ENCODE data around the gene UBL7. TPM values are rescaled to one million over a fixed set of nuclear protein-coding genes. Genes with fewer than 3 reads are reported as not detected.

Gene UBL7
- total RNA-seq, 2 donors from 2014 or later: 25.7 to 47.2 TPM

DNA sequence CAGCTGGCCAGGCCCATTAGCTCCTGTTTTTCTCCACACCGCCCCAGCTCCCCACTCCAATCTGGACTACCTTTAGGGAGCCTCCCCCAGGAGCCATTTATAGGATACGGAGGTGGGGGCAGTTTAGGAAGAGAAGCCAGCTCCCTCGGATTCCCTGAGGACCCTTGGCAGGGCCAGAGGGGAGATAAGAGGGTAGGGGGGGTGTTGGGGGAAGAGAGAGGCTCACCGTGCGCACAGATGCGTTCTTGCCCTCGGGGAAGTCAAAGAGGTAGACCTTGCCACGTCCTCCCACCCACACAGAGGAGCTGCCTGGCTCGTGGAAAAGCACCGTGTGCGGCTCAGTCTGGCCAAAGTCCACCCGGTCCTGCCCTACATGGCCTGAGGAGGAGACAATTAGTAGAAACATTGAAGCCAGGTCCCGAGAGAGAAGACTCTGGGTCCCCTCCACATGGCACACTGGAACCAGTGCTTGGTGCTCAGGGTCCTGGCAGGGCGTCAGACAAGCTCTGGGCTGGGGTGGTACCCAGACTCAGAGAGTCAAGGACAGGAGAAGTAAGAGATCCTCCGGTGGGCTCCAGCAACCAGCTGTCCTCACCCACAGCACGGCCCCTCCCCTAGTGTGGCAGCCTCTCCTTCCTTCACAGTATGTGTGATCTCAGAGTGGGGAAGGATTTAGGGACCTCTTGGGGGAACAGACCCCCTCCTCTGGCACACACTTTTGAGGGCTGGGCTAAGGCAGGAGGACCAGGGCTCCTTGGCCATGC, 42.2 kb downstream of the UBL7 start:
- Histone ChIP-seq H3K4me3 (no peak overlapping the region), H3K36me3 (replicated peaks in 1 of 2; ENCODE audit: insufficient read depth in 1 of 2, low read depth in 2 of 2) (no peaks in the 10 kb centered on the region), H3K4me1 (no peaks in the 10 kb centered on the region), H3K27me3 (no peaks in the 10 kb centered on the region), H3K27ac (no peak overlapping the region), H3K9me3 (no peaks in the 10 kb centered on the region)
- intact Hi-C loops (cut with DNase I): no loop called here
- ATAC-seq (no peak), DNase-seq (no peak)
- 68 to 71% methylated on average over 15 of the region's 16 CpGs for WGBS, 2 donors
- TF ChIP-seq, protein P1, sequence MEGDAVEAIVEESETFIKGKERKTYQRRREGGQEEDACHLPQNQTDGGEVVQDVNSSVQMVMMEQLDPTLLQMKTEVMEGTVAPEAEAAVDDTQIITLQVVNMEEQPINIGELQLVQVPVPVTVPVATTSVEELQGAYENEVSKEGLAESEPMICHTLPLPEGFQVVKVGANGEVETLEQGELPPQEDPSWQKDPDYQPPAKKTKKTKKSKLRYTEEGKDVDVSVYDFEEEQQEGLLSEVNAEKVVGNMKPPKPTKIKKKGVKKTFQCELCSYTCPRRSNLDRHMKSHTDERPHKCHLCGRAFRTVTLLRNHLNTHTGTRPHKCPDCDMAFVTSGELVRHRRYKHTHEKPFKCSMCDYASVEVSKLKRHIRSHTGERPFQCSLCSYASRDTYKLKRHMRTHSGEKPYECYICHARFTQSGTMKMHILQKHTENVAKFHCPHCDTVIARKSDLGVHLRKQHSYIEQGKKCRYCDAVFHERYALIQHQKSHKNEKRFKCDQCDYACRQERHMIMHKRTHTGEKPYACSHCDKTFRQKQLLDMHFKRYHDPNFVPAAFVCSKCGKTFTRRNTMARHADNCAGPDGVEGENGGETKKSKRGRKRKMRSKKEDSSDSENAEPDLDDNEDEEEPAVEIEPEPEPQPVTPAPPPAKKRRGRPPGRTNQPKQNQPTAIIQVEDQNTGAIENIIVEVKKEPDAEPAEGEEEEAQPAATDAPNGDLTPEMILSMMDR (IDR thresholded peaks at IDR 0.05): no peak

DNA sequence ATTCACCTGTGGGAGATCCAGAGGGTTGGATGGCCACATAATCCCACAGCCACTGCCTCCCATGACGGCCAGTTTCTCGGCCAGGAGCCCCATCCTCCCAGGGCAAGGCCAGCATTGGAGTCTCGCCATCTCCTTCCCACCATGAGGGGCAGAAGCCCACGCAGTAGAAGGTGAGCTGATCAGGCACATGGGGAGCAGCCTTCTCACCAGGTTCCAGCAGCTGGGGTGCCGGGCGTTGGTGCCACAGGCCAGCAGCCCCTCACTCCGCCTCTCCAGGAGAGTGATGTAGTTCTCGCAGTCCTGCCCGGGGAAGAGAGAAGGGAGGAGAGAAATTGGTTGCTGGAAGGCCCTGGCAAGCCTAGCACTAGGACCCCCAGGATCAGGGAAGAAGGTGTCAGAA, 43.3 kb downstream of the UBL7 start:
- intact Hi-C loops (cut with DNase I): no loop called here
- H3K4me1 ChIP-seq: no peaks in the 10 kb centered on the region
- no peak overlapping the region for H3K4me3 ChIP-seq
- no peak for TF ChIP-seq POLR2A (IDR thresholded peaks at IDR 0.05)
- TF ChIP-seq, protein P1 (IDR thresholded peaks at IDR 0.05): no peak
- no peaks in the 10 kb centered on the region for H3K9me3 ChIP-seq
- 73 to 93% methylated on average over 5 to 9 of the region's 9 CpGs for WGBS, 2 donors
- H3K36me3 ChIP-seq (replicated peaks in 1 of 2; ENCODE audit: insufficient read depth in 1 of 2, low read depth in 2 of 2): no peaks in the 10 kb centered on the region
- DNase-seq (no peak), ATAC-seq (no peak)
- no peaks in the 10 kb centered on the region for H3K27me3 ChIP-seq
- no peak overlapping the region for H3K27ac ChIP-seq

DNA sequence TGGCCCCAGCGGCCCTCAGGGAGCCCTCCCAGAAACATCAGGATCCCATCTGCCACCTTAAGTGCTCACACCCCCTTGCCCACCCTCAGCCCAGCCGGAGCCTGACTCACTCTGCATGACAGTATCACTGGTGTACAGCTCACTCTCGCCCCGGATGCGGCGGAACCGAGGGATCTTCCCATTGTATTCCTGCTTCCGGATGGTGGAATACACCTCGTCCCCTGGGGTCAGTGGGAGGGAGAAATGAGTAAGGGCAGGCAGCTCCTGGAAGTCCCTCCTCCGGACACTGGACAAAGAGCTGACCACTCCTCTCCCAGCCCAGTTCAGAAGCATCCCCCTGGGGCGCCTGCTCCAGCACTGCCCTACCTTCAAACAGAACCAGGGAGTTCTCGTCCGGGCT, 43.7 kb downstream of the UBL7 start:
- TF ChIP-seq, protein P1 (IDR thresholded peaks at IDR 0.05): no peak
- TF ChIP-seq POLR2A (IDR thresholded peaks at IDR 0.05): no peak
- Histone ChIP-seq H3K4me3 (no peak overlapping the region), H3K27me3 (no peaks in the 10 kb centered on the region), H3K36me3 (replicated peaks in 1 of 2; ENCODE audit: insufficient read depth in 1 of 2, low read depth in 2 of 2) (no peaks in the 10 kb centered on the region), H3K27ac (no peak overlapping the region), H3K4me1 (no peaks in the 10 kb centered on the region), H3K9me3 (no peaks in the 10 kb centered on the region)
- DNase-seq (no peak), ATAC-seq (no peak)
- intact Hi-C loops (cut with DNase I): no loop called here
- WGBS, 2 donors: 85 to 87% methylated on average over 10 to 13 of the region's 13 CpGs

DNA sequence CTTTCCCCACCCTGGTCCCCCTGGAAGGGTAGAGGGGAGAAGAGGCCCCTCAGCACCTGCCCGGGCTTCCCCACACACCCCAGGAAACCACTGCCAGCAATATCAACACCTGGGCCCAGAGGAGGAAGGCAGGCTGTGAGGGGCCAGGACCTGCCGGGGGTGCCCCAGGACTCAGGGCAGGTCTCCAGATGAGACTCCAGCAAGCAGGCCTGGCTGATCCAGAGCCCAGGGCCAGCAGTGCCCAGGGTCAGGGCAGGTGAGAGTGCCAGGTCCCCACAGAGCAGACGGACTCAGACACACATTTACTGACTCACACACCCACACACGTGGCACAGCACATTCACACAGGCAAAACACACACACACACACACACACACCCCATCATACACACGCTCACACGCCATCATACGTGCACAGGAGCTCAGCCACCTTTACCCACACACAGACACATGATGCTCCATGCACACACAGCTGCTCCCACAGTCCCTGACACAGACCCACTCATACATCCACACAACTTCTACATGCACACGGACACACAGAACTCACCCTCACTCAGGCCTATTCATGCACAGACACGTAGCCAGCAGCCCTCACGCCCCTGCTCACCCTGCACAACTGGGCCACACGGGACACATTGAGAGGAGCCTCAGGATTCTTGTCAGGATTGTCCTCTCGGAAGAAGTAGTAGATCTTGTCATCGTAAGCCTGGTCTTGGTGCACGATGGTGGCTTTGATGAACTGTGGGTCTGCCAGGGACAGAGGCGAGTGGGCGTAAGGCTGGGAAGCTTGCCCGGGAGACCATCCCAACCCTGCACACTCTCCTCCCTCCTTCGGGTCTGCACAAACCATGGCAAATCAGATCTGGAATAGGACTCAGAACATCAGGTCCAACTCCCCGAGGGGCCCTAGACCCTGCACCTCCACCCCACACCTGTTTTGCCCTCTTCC, 44.7 kb downstream of the UBL7 start:
- no peak overlapping the region for H3K4me3 ChIP-seq

More for the DNA sequence above, 44.7 kb downstream of the UBL7 start:
- DNase-seq (no peak), ATAC-seq (no peak)
- no peaks in the 10 kb centered on the region for H3K27me3 ChIP-seq
- no peak for TF ChIP-seq POLR2A (IDR thresholded peaks at IDR 0.05)
- TF ChIP-seq, protein P1 (IDR thresholded peaks at IDR 0.05): no peak
- no peaks in the 10 kb centered on the region for H3K4me1 ChIP-seq
- H3K9me3 ChIP-seq: no peaks in the 10 kb centered on the region
- intact Hi-C loops (cut with DNase I): no loop called here
- 81 to 82% methylated on average over 14 to 19 of the region's 19 CpGs for WGBS, 2 donors
- H3K27ac ChIP-seq: no peak overlapping the region
- H3K36me3 ChIP-seq (replicated peaks in 1 of 2; ENCODE audit: insufficient read depth in 1 of 2, low read depth in 2 of 2): no peaks in the 10 kb centered on the region
